HL-60 (cell line): ENCODE data around the gene GNB1.

Experiments
- DNase-seq, 2 experiments: peaks; one replicate each; pipeline ENCODE4 v3.0.0-alpha.2; 2010 to 2020; ENCODE audit warnings: low read depth in 1 of 2, low spot score in 1 of 2
- H3K27ac ChIP-seq: fragments of 250-450 bp; sonication (Bioruptor Pico); replicated peaks from 2 replicates; pipeline ENCODE4 v1.5.1; 2020; ENCODE audit warnings: mild to moderate bottlenecking, moderate library complexity
- H3K27me3 ChIP-seq: fragments of 250-450 bp; sonication (Bioruptor Pico); 2 replicates; pipeline ENCODE4 v1.5.1; 2021; ENCODE audit warnings: mild to moderate bottlenecking, moderate library complexity; ENCODE audit not compliant: insufficient read depth, poor library complexity, severe bottlenecking
- H3K4me3 ChIP-seq: replicated peaks from 2 replicates; pipeline ENCODE4 v1.5.1; 2011; ENCODE audit warnings: mild to moderate bottlenecking, control low read depth, low read length; ENCODE audit not compliant: insufficient read depth
- GABPA ChIP-seq: IDR thresholded peaks from 2 replicates; pipeline ENCODE4 v1.6.1; 2012; ENCODE audit warnings: low read depth
- POLR2AphosphoS5 ChIP-seq: IDR thresholded peaks from 2 replicates; pipeline ENCODE4 v1.6.1; 2012; ENCODE audit warnings: low read depth
- SPI1 ChIP-seq: IDR thresholded peaks from 2 replicates; pipeline ENCODE4 v1.6.1; 2012; ENCODE audit warnings: low read depth, mild to moderate bottlenecking, borderline replicate concordance
- TF ChIP-seq, protein P1 (sequence below): IDR thresholded peaks from 2 replicates; pipeline ENCODE4 v1.6.1; 2012; ENCODE audit warnings: low read depth; ENCODE audit not compliant: insufficient replicate concordance
- TF ChIP-seq, protein P2 (sequence below): IDR thresholded peaks from one replicate; pipeline ENCODE4 v1.5.1; 2011; ENCODE audit warnings: low read length, control low read depth, inconsistent platforms; ENCODE audit not compliant: insufficient read depth

GNB1 gene

DNA sequence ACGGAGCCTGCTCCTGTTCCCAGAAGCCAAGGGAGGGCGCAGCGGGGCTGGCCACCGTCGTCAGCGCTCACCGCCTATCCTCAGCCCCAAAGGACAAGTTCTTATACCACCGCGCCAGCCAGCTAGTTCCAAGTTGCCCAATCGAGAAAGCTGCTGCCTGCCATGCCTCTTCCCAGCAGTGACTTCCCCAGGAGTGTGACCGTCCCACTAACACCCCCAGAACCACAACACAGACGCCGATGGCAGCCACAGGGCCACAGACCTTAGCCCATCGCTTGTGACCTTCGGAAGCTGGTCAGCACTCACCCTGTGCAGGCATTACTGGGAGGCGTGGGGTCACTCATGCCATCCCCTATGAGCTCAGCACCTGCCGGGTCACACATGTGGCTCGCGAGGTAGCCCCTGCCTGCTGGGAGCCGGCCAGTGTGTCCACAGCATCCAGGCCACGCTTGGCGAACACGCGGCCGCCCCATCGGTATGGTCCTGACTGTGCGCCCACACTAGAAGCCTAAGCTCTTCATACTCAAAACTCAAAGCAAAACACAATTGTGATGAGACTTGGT is 132.7 kb downstream of the GNB1 start:
- Histone ChIP-seq H3K27ac (peak overlapping the region; percentile 51), H3K27me3 (no peaks in the 10 kb centered on the region), H3K4me3 (no peak overlapping the region)
- DNase-seq: no peak
- TF ChIP-seq, protein P1, sequence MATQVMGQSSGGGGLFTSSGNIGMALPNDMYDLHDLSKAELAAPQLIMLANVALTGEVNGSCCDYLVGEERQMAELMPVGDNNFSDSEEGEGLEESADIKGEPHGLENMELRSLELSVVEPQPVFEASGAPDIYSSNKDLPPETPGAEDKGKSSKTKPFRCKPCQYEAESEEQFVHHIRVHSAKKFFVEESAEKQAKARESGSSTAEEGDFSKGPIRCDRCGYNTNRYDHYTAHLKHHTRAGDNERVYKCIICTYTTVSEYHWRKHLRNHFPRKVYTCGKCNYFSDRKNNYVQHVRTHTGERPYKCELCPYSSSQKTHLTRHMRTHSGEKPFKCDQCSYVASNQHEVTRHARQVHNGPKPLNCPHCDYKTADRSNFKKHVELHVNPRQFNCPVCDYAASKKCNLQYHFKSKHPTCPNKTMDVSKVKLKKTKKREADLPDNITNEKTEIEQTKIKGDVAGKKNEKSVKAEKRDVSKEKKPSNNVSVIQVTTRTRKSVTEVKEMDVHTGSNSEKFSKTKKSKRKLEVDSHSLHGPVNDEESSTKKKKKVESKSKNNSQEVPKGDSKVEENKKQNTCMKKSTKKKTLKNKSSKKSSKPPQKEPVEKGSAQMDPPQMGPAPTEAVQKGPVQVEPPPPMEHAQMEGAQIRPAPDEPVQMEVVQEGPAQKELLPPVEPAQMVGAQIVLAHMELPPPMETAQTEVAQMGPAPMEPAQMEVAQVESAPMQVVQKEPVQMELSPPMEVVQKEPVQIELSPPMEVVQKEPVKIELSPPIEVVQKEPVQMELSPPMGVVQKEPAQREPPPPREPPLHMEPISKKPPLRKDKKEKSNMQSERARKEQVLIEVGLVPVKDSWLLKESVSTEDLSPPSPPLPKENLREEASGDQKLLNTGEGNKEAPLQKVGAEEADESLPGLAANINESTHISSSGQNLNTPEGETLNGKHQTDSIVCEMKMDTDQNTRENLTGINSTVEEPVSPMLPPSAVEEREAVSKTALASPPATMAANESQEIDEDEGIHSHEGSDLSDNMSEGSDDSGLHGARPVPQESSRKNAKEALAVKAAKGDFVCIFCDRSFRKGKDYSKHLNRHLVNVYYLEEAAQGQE: no peak
- no peak for TF ChIP-seq POLR2AphosphoS5
- TF ChIP-seq GABPA: no peak
- TF ChIP-seq, protein P2, sequence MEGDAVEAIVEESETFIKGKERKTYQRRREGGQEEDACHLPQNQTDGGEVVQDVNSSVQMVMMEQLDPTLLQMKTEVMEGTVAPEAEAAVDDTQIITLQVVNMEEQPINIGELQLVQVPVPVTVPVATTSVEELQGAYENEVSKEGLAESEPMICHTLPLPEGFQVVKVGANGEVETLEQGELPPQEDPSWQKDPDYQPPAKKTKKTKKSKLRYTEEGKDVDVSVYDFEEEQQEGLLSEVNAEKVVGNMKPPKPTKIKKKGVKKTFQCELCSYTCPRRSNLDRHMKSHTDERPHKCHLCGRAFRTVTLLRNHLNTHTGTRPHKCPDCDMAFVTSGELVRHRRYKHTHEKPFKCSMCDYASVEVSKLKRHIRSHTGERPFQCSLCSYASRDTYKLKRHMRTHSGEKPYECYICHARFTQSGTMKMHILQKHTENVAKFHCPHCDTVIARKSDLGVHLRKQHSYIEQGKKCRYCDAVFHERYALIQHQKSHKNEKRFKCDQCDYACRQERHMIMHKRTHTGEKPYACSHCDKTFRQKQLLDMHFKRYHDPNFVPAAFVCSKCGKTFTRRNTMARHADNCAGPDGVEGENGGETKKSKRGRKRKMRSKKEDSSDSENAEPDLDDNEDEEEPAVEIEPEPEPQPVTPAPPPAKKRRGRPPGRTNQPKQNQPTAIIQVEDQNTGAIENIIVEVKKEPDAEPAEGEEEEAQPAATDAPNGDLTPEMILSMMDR: no peak
- no peak for TF ChIP-seq SPI1

- Histone ChIP-seq H3K4me3 (no peak overlapping the region), H3K27ac (no peak overlapping the region), H3K27me3 (no peaks in the 10 kb centered on the region)
- DNase-seq: no peak
- TF ChIP-seq, protein P2: no peak
- TF ChIP-seq GABPA (no peak), POLR2AphosphoS5 (no peak), SPI1 (no peak)
- TF ChIP-seq, protein P1: no peak
Observed at GRCh38 chr1:1757422-1758058, 133.3 kb downstream of the GNB1 start.

DNA sequence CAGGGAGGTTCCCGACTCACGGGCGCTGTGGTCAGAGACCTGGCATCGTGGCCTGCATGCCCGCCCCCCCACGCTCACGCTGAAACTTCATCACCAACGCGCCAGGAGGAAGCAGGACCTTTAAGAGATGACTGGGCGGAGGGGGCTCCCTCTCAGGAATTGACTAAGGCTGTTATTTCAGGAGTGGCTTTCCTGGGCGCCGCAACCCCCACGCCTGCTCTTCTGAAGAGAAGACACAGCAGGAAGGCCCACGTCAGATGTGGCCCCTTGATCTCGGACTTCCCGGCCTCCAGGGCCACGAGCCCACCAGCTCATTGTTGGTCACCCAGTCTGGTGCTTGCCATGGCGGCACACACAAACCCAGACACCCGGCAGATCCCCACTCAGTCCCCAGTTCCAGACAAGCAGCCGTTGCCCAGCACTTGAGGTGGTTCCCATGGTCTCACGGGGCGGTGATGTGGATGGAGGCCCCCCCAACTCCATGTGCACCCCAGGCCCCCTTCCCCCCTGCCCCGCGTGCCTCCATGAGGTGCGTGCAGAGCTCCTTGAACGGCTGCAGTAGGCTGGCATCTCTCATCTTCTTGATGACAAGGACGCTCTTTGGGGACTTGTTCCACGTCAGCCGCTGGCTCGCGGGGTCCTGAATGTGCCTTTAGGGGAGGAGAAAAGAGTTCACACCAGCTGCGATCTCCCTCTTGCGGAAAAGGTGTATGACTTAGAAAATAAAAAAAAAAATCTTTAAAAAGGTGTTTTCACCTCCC is 134.0 kb downstream of the GNB1 start:
- no peak for DNase-seq

More for the DNA sequence above, 134.0 kb downstream of the GNB1 start:
- Histone ChIP-seq H3K27ac (no peak overlapping the region), H3K27me3 (no peaks in the 10 kb centered on the region), H3K4me3 (no peak overlapping the region)
- TF ChIP-seq SPI1 (no peak), GABPA (no peak), POLR2AphosphoS5 (no peak)
- TF ChIP-seq, protein P2: no peak
- TF ChIP-seq, protein P1: no peak
